GM12892 (cell line): ENCODE data around the gene DENND1A.

Experiments used
- POLR2A ChIP-seq: IDR thresholded peaks from 2 replicates; pipeline ENCODE4 v1.6.1; 2011; ENCODE audit warnings: low read depth, low read length, control low read depth
- POLR2AphosphoS5 ChIP-seq: IDR thresholded peaks from 2 replicates; pipeline ENCODE4 v1.6.1; 2011; ENCODE audit warnings: low read depth, low read length, control low read depth
- TAF1 ChIP-seq: IDR thresholded peaks from 2 replicates; pipeline ENCODE4 v1.6.1; 2011; ENCODE audit warnings: low read depth, mild to moderate bottlenecking, control low read depth, low read length, borderline replicate concordance

GRCh38 chr9:123380852-123381705, 548.8 kb downstream of the DENND1A start:
- TF ChIP-seq POLR2A (no peak), POLR2AphosphoS5 (no peak), TAF1 (no peak)
